Activated naive CD8-positive, alpha-beta T cell treated with anti-CD3 and anti-CD28 coated beads, Interleukin-2, amount 50 U/mL, for 24 hours (primary cell): Measurements from ENCODE around the gene ACR.
"Not testable (repeated sequence)": the region's sequence is repeated elsewhere in the genome, so short reads cannot be mapped to it uniquely, and the experiment has no call there.

ENCODE experiments used
- ATAC-seq: fragments of 150-1000 bp; cut with Tn5 transposase; one replicate; pipeline ENCODE4 v1.10.0; 2021
- DNase-seq: peaks from one replicate; pipeline ENCODE4 v3.0.0; 2021
- H3K27ac Mint-ChIP-seq: one replicate; pipeline ENCODE4 v1.8.0; 2021; ENCODE audit warnings: mild to moderate bottlenecking, mixed read lengths
- H3K27me3 Mint-ChIP-seq: one replicate; pipeline ENCODE4 v1.8.0; 2021; ENCODE audit warnings: mixed read lengths
- H3K36me3 Mint-ChIP-seq: one replicate; pipeline ENCODE4 v1.8.0; 2021; ENCODE audit warnings: low read depth, mixed read lengths
- H3K4me1 Mint-ChIP-seq: one replicate; pipeline ENCODE4 v1.8.0; 2021; ENCODE audit warnings: mixed read lengths
- H3K4me3 Mint-ChIP-seq: one replicate; pipeline ENCODE4 v1.8.0; 2021; ENCODE audit warnings: mild to moderate bottlenecking, moderate library complexity, mixed read lengths
- H3K9me3 Mint-ChIP-seq: one replicate; pipeline ENCODE4 v1.8.0; 2021; ENCODE audit warnings: mixed read lengths

ACR gene

GRCh38 chr22:50749302-50750074 is 11.5 kb downstream of the ACR start:
- not testable (repeated sequence) for H3K27me3 Mint-ChIP-seq, H3K36me3 Mint-ChIP-seq, ATAC-seq, DNase-seq, H3K9me3 Mint-ChIP-seq, H3K4me1 Mint-ChIP-seq, H3K4me3 Mint-ChIP-seq, H3K27ac Mint-ChIP-seq

- ATAC-seq, H3K9me3 Mint-ChIP-seq, DNase-seq, H3K36me3 Mint-ChIP-seq, H3K27ac Mint-ChIP-seq, H3K27me3 Mint-ChIP-seq, H3K4me3 Mint-ChIP-seq: not testable (repeated sequence)
- H3K4me1 Mint-ChIP-seq, result peaks cover 15% of the 10 kb centered on the region
Observed at GRCh38 chr22:50755251-50755650, 17.2 kb downstream of the ACR start.

- H3K4me1 Mint-ChIP-seq, result peaks cover 15% of the 10 kb centered on the region
- H3K4me3 Mint-ChIP-seq, result peak overlapping the region; percentile 90
- not testable (repeated sequence) for H3K9me3 Mint-ChIP-seq, DNase-seq, H3K27ac Mint-ChIP-seq, ATAC-seq, H3K36me3 Mint-ChIP-seq, H3K27me3 Mint-ChIP-seq
Observed at GRCh38 chr22:50756406-50756805, 18.4 kb downstream of the ACR start.

- H3K27me3 Mint-ChIP-seq, H3K36me3 Mint-ChIP-seq, H3K9me3 Mint-ChIP-seq: not testable (repeated sequence)
- H3K27ac Mint-ChIP-seq, result peak overlapping the region; percentile 79
- peak overlapping the region; percentile 90 for H3K4me3 Mint-ChIP-seq
- peaks cover 15% of the 10 kb centered on the region for H3K4me1 Mint-ChIP-seq
- peak; percentile 28 for ATAC-seq
- DNase-seq, result peak; percentile 57
Observed at GRCh38 chr22:50756949-50757491, 19.0 kb downstream of the ACR start.

GRCh38 chr22:50759597-50760341 is 21.8 kb downstream of the ACR start:
- DNase-seq, H3K36me3 Mint-ChIP-seq, H3K27ac Mint-ChIP-seq, H3K9me3 Mint-ChIP-seq, ATAC-seq, H3K27me3 Mint-ChIP-seq, H3K4me3 Mint-ChIP-seq: not testable (repeated sequence)
- peaks cover 15% of the 10 kb centered on the region for H3K4me1 Mint-ChIP-seq

GRCh38 chr22:50761829-50762228 is 23.8 kb downstream of the ACR start:
- H3K27ac Mint-ChIP-seq, H3K9me3 Mint-ChIP-seq, H3K36me3 Mint-ChIP-seq, H3K27me3 Mint-ChIP-seq, DNase-seq, ATAC-seq, H3K4me3 Mint-ChIP-seq: not testable (repeated sequence)
- peaks cover 12% of the 10 kb centered on the region for H3K4me1 Mint-ChIP-seq

GRCh38 chr22:50764288-50764687 is 26.3 kb downstream of the ACR start:
- H3K27ac Mint-ChIP-seq, H3K4me1 Mint-ChIP-seq, H3K27me3 Mint-ChIP-seq, ATAC-seq, H3K36me3 Mint-ChIP-seq, H3K4me3 Mint-ChIP-seq, DNase-seq, H3K9me3 Mint-ChIP-seq: not testable (repeated sequence)

- ATAC-seq (peak; percentile 37), DNase-seq (peak; percentile 28)
- H3K27ac Mint-ChIP-seq, H3K4me3 Mint-ChIP-seq, H3K27me3 Mint-ChIP-seq, H3K9me3 Mint-ChIP-seq, H3K4me1 Mint-ChIP-seq, H3K36me3 Mint-ChIP-seq: not testable (repeated sequence)
Observed at GRCh38 chr22:50775132-50775531, 37.1 kb downstream of the ACR start.

- not testable (repeated sequence) for DNase-seq, ATAC-seq, H3K4me3 Mint-ChIP-seq, H3K36me3 Mint-ChIP-seq, H3K27me3 Mint-ChIP-seq, H3K9me3 Mint-ChIP-seq, H3K27ac Mint-ChIP-seq
- H3K4me1 Mint-ChIP-seq, result peaks cover 16% of the 10 kb centered on the region
Observed at GRCh38 chr22:50777631-50778030, 39.6 kb downstream of the ACR start.

- not testable (repeated sequence) for H3K27ac Mint-ChIP-seq, H3K27me3 Mint-ChIP-seq, H3K4me3 Mint-ChIP-seq, H3K9me3 Mint-ChIP-seq, DNase-seq, H3K36me3 Mint-ChIP-seq
- peak; percentile 7 for ATAC-seq
- peaks cover 20% of the 10 kb centered on the region for H3K4me1 Mint-ChIP-seq
Observed at GRCh38 chr22:50780244-50780643, 42.2 kb downstream of the ACR start.

- H3K27ac Mint-ChIP-seq, H3K4me3 Mint-ChIP-seq, H3K36me3 Mint-ChIP-seq, H3K27me3 Mint-ChIP-seq, DNase-seq, ATAC-seq, H3K9me3 Mint-ChIP-seq: not testable (repeated sequence)
- H3K4me1 Mint-ChIP-seq, result peaks cover 20% of the 10 kb centered on the region
Observed at GRCh38 chr22:50782253-50782652, 44.2 kb downstream of the ACR start.

GRCh38 chr22:50783033-50783879 is 45.3 kb downstream of the ACR start, which contains the start of gene RABL2B:
TSS of gene RABL2B (minus strand) at chr22:50783636. CDS start at chr22:50782294, 1,342 bp downstream.
- peaks cover 20% of the 10 kb centered on the region for H3K4me1 Mint-ChIP-seq
- H3K36me3 Mint-ChIP-seq, H3K27me3 Mint-ChIP-seq, H3K9me3 Mint-ChIP-seq: not testable (repeated sequence)
- H3K4me3 Mint-ChIP-seq, result peak within 1 kb of the TSS; percentile 83
- DNase-seq (peak; percentile 90), ATAC-seq (peak; percentile 92)
- H3K27ac Mint-ChIP-seq, result peak within 1 kb of the TSS; percentile 46

GRCh38 chr22:50783880-50784276 is 45.9 kb downstream of the ACR start:
- DNase-seq (peak; percentile 18), ATAC-seq (peak; percentile 23)
- not testable (repeated sequence) for H3K27me3 Mint-ChIP-seq, H3K9me3 Mint-ChIP-seq, H3K36me3 Mint-ChIP-seq
- H3K4me1 Mint-ChIP-seq, result peaks cover 20% of the 10 kb centered on the region
- H3K4me3 Mint-ChIP-seq, result peak overlapping the region; percentile 83
- peak overlapping the region; percentile 46 for H3K27ac Mint-ChIP-seq

- peaks cover 16% of the 10 kb centered on the region for H3K4me1 Mint-ChIP-seq
- ATAC-seq, H3K4me3 Mint-ChIP-seq, H3K27ac Mint-ChIP-seq, H3K9me3 Mint-ChIP-seq, H3K27me3 Mint-ChIP-seq, H3K36me3 Mint-ChIP-seq, DNase-seq: not testable (repeated sequence)
Observed at GRCh38 chr22:50785289-50785688, 47.3 kb downstream of the ACR start.
